ENCODE measurements around the gene CCT7.
"Not testable (repeated sequence)": the region's sequence is repeated elsewhere in the genome, so short reads cannot be mapped to it uniquely, and the experiment has no call there.

The CCT7 gene

DNA sequence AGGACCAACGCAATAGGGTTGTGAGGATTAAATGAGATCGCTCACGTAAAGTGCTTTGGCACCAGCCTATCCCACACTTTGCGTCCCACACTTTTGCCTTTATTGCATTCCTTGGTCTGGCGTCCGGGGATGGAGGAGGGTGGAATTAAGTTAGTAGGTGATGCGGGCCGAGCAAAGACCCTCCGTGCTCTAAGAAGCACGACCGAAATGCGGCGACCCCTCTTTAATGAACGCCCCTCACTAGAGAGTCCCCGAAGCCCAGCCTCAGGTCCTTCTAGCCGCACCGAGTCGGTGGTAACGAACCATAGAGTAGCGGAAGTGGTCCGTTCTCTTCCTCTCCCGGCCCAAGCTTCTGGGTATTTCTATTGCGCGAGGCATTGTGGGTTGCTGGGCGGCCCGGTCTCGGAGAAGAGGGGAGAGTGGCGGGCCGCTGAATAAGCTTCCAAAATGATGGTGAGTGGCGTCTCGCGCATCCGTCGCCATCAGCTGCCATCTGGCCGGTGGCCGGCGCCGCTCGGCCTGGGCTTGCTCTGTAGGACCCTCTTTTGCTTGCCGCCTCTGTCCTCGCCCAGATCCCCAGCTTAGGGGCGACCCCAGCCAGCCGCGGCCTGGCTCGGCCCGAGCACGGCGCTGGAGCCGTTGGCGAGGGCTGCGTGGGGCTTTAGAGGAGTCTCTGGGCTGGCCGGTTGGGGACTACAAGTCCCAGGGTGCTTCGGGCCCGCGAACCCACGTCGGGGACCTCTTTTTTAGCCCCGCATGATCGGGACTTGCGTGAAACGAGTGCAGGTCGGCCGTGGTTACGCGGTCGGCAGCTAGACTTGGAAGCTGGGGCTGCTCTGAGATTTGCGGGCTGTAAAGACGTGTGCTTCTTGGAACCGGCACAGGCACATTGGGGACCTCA lies at the start of gene CCT7:
Gene CCT7 (plus strand): TSS at position 377 of the 901 bp plus-strand sequence. CDS start 71 bp downstream, at position 448.
- peak; percentile 64 to 76 for DNase-seq (ENCODE audit: low read depth in 1 of 2, low spot score in 1 of 2)

DNA sequence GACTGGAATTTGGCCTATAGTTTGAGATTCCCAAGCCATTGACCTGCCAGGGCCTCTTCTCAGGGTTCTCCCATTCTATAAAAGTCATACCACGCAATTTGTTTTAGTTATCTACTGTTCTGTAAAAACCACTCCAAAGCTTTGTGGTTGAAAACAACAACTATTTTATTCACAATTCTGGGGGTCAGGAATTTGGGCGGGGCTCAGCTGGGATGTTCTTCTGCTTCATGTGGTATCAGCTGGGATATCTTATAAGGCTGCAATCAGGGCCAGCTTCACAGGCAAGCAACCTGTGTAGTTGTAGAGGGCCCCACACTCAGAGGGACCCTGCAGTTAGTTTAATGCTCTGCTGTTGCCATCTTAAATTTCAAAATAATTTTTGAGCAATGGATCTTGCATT lies 48.1 kb upstream of the CCT7 start:
- no peak for DNase-seq (ENCODE audit: low read depth in 1 of 2, low spot score in 1 of 2)

DNA sequence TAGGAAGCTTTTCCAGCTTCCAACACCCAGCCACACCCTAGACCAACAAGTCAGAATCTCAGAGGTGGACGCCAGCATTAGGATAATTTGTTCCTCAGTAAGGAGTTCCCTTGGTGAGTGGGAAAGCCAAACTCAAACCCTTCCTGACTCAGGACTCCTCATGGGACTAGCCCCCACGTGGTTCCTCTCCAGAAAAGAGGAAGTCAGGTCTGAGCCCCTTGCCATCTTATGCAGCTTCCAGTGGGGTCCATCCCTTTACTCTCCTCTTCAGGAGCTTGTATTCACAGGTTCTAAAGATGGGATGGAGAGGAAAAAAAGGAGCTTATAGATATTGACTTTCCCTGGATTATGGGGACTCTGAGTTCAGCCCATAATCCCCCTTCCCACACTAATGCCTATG lies 46.6 kb upstream of the CCT7 start:
- DNase-seq (ENCODE audit: low read depth in 1 of 2, low spot score in 1 of 2), result no peak

DNA sequence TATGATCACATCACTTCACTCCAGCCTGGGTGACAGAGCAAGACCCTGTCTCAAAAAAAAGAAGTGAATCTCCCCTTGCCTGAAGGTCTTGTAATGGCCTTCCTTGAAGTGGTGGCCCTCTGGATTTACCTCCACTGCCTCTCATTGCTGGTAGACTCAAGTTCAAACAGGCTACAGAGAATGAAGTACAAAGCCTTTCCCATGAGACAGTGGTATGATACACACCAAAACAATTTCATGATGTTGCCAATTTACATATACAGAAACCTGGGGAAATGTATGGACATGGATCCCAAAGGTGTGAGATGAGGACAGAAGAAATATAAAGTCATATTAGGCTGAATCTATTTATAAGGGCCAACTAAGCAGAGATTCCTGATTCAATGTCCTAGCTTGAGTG lies 36.5 kb upstream of the CCT7 start:
- no peak for DNase-seq (ENCODE audit: low read depth in 1 of 2, low spot score in 1 of 2)

DNA sequence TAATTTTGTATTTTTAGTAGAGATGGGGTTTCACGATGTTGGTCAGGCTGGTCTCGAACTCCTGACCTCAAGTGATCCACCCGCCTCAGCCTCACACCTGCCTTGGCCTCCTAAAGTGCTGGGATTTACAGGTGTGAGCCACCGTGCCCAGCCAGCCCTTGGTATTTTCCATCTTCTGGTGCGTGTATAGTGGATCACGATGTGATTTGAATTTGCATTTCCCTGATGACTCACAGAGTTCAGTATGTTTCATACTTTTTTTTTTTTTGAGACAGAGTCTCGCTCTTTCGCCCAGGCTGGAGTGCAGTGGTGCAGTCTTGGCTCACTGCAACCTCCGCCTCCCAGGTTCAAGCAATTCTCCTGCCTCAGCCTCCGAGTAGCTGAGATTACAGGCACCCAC lies 33.8 kb upstream of the CCT7 start:
- not testable (repeated sequence) for DNase-seq (ENCODE audit: low read depth in 1 of 2, low spot score in 1 of 2)

DNA sequence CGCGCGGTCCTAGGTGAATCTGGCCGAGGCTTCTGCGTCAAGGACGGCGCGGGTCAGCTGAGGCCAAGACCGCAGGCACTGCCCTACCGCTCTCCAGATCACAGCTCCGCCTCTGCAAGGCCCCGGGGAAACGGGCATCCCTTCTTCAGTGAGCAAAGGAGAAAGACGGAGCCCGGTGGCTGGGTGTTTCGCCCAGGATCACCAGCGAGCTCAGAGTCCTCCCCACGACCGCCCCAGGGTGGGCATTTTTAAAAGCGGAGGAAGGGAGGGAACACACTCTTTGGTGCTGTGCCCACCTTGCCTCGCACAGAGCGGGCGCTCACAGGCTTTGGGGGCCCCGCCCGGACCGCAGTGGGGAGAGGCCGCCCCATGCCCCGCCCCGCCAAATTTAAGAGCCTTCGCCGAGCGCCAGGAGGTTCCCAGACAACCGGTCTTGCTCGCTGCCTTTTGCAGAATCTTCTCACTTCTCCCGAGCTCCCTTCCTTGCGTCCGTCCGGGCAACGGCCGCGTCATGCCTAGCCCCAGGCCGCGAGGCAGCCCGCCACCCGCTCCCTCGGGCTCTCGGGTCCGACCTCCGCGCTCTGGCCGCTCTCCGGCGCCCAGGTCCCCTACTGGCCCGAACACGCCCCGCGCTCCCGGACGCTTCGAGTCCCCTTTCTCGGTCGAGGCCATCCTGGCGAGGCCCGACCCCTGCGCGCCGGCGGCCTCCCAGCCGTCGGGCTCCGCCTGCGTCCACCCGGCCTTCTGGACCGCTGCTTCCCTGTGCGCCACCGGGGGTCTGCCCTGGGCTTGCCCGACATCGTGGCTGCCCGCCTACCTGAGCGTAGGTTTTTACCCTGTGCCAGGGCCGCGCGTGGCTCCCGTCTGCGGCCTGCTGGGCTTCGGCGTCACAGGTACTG lies 31.7 kb upstream of the CCT7 start, which contains the start of gene NOTO:
Gene NOTO (plus strand): TSS at position 419 of the 899 bp plus-strand sequence. CDS start 93 bp downstream, at position 512.
- DNase-seq (ENCODE audit: low read depth in 1 of 2, low spot score in 1 of 2), result no peak

DNA sequence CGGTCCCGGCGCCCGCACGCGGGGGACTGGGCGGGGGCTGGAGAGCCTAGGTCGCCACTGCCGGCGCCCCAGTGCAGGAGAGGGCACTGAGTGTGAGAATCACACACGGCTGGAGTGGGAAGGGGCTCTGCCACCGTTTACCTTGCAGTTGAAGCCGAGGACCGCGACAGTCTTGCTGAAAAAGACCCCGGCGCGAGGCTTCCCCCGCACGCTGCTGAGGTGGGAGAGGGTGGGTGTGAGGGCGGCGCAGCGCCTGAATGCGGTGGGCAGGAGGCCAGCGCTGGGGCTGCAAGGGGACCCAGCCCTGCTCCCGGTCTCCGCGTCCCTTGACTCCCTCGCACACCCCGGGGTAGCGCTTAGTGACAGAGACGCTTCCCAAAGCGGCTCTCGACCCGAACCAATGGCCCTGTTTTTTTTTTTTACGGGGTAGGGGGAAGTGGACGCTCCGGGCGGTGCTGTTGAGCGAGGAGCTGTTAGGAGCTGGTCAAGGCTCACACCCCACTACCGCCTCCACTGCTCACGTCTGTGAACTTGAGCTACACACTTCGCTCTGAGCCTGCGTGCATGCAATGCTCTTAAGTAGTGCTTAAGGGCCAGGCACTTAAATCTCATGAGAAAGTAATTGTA lies 30.9 kb upstream of the CCT7 start:
- DNase-seq (ENCODE audit: low read depth in 1 of 2, low spot score in 1 of 2), result no peak

DNA sequence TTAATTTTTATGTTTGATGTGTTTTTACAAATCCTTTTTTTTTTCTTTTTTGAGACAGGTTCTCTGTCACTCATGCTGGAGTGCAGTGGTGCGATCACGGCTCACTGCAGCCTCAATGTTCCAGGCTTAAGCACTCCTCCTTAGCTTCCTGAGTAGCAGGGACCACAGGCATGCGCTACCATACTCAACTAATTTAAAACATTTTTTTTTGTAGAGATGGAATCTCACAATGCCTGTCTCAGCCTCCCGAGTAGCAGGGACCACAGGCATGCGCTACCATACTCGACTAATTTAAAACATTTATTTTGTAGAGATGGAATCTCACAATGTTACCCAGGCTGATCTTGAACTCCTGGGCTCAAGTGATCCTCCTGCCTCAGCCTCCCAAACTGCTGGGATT lies 28.5 kb upstream of the CCT7 start:
- no peak for DNase-seq (ENCODE audit: low read depth in 1 of 2, low spot score in 1 of 2)

DNA sequence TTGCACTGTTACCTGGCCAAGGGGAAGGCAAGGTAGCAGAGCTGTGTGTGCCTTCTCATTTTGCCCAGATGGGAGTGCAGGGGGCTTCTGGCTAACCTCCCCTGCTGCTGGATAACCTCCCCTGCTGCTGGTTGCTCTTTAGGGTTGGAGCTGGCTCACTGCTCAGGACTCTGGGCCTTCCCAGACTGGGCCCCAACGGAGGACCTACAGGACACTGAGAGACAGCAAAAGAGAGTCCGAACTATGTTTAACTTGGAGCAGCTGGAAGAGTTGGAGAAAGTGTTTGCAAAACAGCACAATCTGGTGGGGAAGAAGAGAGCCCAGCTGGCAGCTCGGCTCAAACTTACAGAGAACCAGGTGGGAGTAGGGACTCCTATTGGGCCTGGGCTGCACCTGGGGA lies 25.9 kb upstream of the CCT7 start:
- no peak for DNase-seq (ENCODE audit: low read depth in 1 of 2, low spot score in 1 of 2)

DNA sequence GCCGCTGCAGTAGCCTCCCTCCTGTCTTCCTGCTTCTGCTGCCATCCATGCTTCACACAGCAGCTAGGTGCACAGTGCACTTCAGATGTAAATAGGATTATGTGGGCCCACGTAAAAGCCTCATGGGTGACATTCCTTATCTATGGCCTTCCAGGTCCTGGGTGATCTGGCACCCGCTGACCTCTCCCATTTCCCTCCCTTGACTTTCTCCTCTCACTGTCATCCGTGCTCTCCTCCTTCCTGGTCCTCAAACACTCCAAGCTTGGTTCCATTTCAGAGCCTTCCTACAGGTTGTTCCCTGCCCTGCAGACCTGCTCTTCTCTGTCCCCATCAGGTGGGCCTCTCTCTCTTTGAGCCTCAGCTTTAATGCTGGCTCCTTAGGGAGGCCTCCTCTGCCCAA lies 24.1 kb upstream of the CCT7 start:
- no peak for DNase-seq (ENCODE audit: low read depth in 1 of 2, low spot score in 1 of 2)

DNA sequence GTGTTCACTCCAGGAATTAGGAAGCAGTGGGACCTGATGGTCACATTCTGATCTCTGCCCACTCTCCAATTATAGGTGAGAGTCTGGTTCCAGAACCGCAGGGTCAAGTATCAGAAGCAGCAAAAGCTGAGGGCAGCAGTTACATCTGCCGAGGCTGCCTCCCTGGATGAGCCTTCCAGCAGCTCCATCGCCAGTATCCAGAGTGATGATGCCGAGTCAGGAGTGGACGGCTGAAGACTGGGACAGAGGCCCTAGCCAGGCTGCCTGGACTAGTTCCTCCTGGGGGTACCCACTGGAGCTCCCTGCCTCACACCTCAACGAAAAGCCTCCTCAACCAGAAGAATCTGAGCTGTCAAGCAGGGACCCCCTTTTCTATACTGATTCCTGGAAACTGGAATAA lies 23.4 kb upstream of the CCT7 start:
- no peak for DNase-seq (ENCODE audit: low read depth in 1 of 2, low spot score in 1 of 2)

DNA sequence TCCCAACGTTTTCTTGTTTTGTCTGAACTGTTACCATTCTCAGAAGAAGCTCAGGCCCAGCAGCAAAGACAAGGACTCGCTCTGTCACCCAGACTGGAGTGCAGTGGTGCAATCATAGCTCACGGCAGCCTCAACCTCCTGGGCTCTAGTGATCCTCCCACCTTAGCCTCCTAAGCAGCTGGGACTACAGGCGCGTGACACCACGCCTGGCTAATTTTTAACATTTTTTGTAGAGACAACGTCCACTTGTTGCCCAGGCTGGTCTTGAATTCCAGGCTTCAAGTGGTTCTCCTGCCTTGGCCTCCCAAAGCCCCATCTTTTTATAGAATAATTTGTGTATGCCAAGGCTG lies 22.0 kb upstream of the CCT7 start:
- DNase-seq (ENCODE audit: low read depth in 1 of 2, low spot score in 1 of 2), result no peak

DNA sequence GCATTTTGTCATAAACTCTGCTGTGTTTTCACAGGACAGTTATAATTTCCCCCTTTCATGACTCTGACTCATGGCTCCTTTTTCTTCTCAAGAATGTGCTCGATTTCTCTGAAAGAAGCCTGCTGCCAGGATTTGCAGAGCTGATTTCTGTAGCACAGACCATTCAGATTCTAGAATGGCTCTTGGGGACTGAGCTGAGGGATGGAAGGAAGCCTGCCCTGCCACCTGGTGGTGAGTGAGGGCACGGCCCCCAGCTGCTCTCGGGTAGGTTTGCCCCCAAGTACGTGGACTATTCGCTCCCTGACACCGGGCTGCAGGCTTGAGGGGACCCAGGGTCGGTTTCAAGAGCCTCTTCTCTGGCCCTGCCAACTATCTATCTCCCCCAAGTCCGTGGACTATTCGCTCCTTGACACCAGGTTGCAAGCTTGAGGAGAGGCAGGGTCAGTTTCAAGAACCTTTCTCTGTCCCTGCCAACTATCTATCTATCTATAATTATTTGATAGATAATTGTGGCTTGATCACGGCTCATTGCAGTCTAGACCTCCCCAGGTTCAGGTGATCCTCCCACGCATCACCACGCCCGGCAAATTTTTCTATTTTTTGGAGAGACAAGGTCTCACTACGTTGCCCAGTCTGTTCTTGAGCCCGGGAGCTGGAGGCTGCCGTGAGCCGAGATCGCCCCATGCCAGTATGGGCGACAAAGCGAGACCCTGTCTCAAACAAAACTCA lies 21.5 kb upstream of the CCT7 start:
- DNase-seq (ENCODE audit: low read depth in 1 of 2, low spot score in 1 of 2), result peak; percentile 50 to 58

DNA sequence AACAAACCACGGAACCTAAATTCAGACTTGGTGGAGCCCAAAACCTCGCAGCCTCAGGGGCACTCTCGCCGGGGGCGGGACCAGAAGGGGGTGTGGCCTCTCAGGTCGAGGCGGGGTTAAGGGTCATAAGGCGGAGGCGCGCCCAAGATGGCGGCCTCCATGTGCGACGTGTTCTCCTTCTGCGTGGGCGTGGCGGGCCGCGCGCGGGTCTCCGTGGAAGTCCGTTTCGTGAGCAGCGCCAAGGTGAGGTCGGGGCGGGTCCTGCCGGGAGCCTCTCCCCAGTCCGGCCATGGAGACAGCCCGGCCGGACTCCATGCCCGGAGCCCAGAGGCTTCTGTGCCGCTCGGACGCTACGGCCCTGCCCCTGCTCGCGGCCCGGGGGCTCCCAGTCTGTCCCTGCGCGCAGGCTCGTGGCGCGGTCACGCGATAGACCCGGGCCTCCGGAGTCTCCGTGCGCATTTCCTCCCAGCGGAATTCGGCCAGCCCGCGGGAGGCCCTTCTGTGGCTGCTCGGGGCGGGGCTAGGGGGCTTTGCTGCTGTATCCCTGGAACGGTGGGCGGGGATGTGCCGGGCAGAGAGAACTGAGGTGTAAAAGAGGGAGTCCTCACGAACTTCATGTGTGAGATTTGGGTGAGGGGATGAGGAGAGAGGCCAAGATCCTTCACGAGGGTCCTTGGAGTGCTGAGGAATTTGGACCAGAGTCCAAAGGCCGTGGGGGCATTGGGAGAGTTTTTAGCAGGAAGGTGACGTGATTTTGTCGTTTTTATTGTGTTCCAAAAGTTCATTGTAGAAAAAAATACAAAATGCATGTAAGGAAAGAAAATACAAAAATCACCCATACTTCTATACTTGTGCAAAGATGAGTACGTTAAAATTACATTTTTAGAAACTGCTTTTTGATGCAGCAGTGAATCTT lies 19.7 kb upstream of the CCT7 start, which contains the start of gene SMYD5:
Gene SMYD5 (plus strand): TSS at position 126 of the 916 bp plus-strand sequence. CDS start 22 bp downstream, at position 148.
- DNase-seq (ENCODE audit: low read depth in 1 of 2, low spot score in 1 of 2), result peak; percentile 84 to 86

DNA sequence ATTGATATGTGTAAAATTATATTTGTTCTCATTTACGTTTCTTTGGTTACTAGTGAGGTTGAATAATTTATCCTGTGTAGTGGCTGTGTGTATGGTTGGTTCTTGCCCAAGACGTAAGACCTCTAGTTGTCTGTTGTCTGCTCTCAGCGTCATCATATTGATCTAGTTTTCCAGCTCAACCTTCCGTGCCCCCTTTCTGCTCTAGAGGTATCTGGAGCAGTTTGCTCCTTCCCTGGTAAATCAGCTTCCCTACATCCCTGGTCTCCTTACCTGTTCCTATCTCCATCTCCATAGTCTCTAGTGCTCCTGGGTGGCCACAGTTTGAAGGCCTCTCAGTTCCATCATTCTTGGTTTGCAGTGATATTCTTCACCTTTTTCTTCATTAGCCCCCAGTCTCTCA lies 18.9 kb upstream of the CCT7 start:
- DNase-seq (ENCODE audit: low read depth in 1 of 2, low spot score in 1 of 2), result no peak

DNA sequence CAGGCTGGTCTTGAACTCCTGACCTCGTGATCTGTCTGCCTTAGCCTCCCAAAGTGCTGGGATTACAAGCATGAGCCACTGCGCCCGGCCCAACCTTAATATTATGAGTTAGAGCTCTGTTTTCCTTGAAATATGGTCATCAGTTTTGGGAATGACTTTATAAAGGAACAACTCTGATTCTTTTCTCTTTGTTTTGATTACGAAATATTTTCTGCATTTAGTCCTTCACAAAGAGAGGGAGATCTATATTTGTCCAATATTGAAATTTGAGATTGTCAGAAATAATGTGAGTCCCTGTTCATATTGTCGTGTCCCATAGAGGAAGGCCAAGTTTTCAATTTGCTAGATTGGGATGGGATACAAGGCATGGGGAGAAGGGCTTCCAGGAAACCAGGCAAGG lies 16.9 kb upstream of the CCT7 start:
- no peak for DNase-seq (ENCODE audit: low read depth in 1 of 2, low spot score in 1 of 2)

DNA sequence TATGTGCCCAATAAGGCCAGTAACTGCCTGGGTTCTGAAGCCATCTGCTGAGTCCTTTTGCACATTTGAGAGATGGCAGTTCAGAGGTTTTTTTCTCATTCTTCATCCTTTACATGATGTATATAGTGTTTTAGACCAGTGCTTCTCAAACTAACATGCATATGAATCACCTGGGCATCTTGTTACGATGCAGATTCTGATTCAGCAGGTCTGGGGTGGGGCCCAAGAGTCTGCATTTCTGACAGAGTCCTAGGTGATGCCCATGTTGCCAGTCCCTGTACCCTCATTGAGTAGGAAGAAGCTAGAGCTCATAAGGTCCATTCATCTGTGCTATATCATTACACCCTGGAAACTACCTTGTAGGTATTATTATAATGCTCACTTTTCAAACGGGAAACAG lies 16.3 kb upstream of the CCT7 start:
- DNase-seq (ENCODE audit: low read depth in 1 of 2, low spot score in 1 of 2), result no peak

DNA sequence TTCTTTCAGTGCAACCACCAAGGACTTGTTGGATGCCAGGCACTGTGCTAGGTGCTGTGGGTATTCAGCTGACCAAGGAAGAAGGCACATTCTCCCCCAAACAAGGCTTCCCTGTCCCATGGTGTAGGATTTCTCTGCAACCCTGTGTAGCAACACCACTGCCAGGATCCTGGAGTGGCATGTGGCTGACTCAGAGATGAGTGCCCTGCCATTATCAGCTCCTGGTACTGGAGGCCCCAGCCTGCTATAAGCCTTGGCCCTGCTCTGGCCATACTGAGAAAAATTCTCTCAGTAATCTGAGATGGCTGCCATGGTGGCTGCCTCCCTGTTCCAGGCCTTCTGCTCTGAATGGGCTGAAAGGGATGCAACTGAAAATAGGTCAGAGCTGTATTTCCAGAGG lies 15.8 kb upstream of the CCT7 start:
- DNase-seq (ENCODE audit: low read depth in 1 of 2, low spot score in 1 of 2), result no peak

DNA sequence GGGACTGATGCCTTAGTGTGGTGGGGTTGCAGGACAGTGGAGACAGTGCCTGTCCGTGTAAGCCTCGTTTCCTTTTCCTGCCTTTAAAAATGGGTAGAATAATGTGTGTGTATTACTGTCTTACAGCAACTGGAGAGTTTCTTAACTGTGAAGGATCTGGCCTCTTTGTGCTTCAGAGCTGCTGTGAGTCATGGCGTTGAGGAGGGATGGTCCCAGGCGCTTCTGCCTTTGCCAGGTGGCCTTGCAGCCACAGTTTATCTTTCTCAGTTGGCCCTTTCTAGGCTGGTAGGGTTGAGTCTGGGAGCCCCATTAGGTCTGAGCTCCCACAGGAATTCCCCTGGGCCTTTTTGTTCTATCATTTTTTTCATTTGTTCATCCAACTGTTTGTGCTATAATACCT lies 10.3 kb upstream of the CCT7 start:
- DNase-seq (ENCODE audit: low read depth in 1 of 2, low spot score in 1 of 2), result no peak
